NCI-H2196 (cell line): ENCODE data around the gene C19orf38.
"Not testable (repeated sequence)": the region's sequence is repeated elsewhere in the genome, so short reads cannot be mapped to it uniquely, and the experiment has no call there.

Experiments used
- DNase-seq: peaks from one replicate; lab custom pipeline; 2025; ENCODE audit not compliant: unreplicated experiment; lab: John Stamatoyannopoulos, UW

The C19orf38 gene

GRCh38 chr19:10872546-10873107 is 24.4 kb downstream of the C19orf38 start:
- no peak for DNase-seq

- DNase-seq, result no peak
These were observed 25.8 kb downstream of the C19orf38 start for GRCh38 chr19:10874024-10874423.

GRCh38 chr19:10876459-10877240 is 28.4 kb downstream of the C19orf38 start:
- DNase-seq, result no peak

- DNase-seq, result not testable (repeated sequence)
These were observed 29.4 kb downstream of the C19orf38 start for GRCh38 chr19:10877608-10878007.

GRCh38 chr19:10878253-10878652 is 30.0 kb downstream of the C19orf38 start:
- DNase-seq, result no peak

GRCh38 chr19:10881403-10882107 is 33.3 kb downstream of the C19orf38 start:
- no peak for DNase-seq

- no peak for DNase-seq
These were observed 33.9 kb downstream of the C19orf38 start for GRCh38 chr19:10882108-10882457.

- no peak for DNase-seq
These were observed 36.1 kb downstream of the C19orf38 start for GRCh38 chr19:10884274-10884673.

- DNase-seq, result no peak
These were observed 37.3 kb downstream of the C19orf38 start for GRCh38 chr19:10885201-10886169.

- DNase-seq, result no peak
These were observed 39.6 kb downstream of the C19orf38 start for GRCh38 chr19:10887616-10888367.

GRCh38 chr19:10888421-10888866 is 40.2 kb downstream of the C19orf38 start:
- no peak for DNase-seq

- no peak for DNase-seq
These were observed 41.7 kb downstream of the C19orf38 start for GRCh38 chr19:10889880-10890279.

- DNase-seq, result no peak
These were observed 43.3 kb downstream of the C19orf38 start for GRCh38 chr19:10891405-10892086.

- DNase-seq, result no peak
These were observed 44.0 kb downstream of the C19orf38 start for GRCh38 chr19:10892256-10892655.

- DNase-seq, result no peak
These were observed 46.6 kb downstream of the C19orf38 start for GRCh38 chr19:10894911-10895213.

- no peak for DNase-seq
These were observed 47.1 kb downstream of the C19orf38 start for GRCh38 chr19:10895363-10895762.

GRCh38 chr19:10895920-10896319 is 47.7 kb downstream of the C19orf38 start:
- DNase-seq, result no peak

GRCh38 chr19:10896851-10897526 is 48.8 kb downstream of the C19orf38 start:
- DNase-seq, result peak; percentile 86

- no peak for DNase-seq
These were observed 50.4 kb downstream of the C19orf38 start for GRCh38 chr19:10898633-10899032.
